ENCODE measurements around the gene PAXX. TPM values are rescaled to one million over a fixed set of nuclear protein-coding genes. Genes with fewer than 3 reads are reported as not detected.
"Not testable (repeated sequence)": the region's sequence is repeated elsewhere in the genome, so short reads cannot be mapped to it uniquely, and the experiment has no call there.

The PAXX gene
- total RNA-seq, 5 donors from 2014 or later (not counting 1 experiment from before 2014, with no cell fraction given) = 81.3 to 173 (median 127) TPM

DNA sequence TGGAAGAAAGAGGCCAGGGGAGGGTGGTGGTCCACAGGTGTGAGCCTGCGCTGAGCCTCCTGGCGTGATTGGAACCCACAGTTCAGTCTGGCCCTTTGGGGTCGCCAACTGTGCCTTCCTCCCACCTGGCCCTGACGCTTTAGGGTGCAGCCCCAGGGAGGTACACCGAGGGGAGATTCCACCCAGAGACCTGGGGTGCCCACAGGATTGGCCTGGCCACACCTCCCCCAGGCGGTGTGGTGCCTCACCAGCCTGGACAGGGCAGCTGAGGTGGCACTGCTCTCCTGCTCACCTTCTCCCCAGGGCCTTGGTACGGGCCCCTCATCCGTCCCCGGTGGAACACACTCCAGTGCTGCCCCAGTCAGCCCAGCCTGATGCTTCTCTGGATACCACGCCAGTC, 5.1 kb downstream of the PAXX start:
- Mint-ChIP-seq H3K36me3 (peaks cover 3% of the 10 kb centered on the region), H3K27ac (peak overlapping the region; percentile 91 to 95), H3K4me1 (peaks cover 25 to 49% (median 47%) of the 10 kb centered on the region in 3 donors), H3K27me3 (peaks cover 0 to 4% of the 10 kb centered on the region in 2 donors), H3K4me3 (peak overlapping the region; percentile 64 to 76 (median 72)), H3K9me3 (no peaks in the 10 kb centered on the region)
- DNase-seq (peak in 1 of 35 experiments; percentile 35), ATAC-seq (replicated peaks in 1 of 4) (no peak)
- ChIA-PET CTCF (interaction anchor here in 1 of 2 donors (1.6 kb wide), 1 partner anchor 155 kb away, joined by 3 read pairs; the partner anchor contains the start of gene AJM1), POLR2A (no interaction called here)
- Histone ChIP-seq H3K36me3 (ENCODE audit: control insufficient read depth in 2 of 2, extremely low read depth in 1 of 2, insufficient read depth in 1 of 2, low read length in 1 of 2) (peaks cover 4 to 13% of the 10 kb centered on the region in 2 donors), H3K4me1 (ENCODE audit: control insufficient read depth in 1 of 2, extremely low read depth in 1 of 2, insufficient read depth in 2 of 2, low read length in 2 of 2) (peaks cover 22 to 89% of the 10 kb centered on the region in 2 experiments), H3K27ac (ENCODE audit: low read length) (peak overlapping the region; percentile 80), H3K4me3 (ENCODE audit: control insufficient read depth in 1 of 2, extremely low read depth in 1 of 2, low read length in 1 of 2) (peak overlapping the region in 1 of 2 donors; percentile 40), H3K27me3 (replicated peaks in 1 of 2; ENCODE audit: control insufficient read depth in 2 of 2, extremely low read depth in 1 of 2, insufficient read depth in 2 of 2, low read length in 1 of 2) (peaks cover 0 to 33% of the 10 kb centered on the region in 2 experiments), H3K9me3 (no peaks in the 10 kb centered on the region)
- WGBS (ENCODE audit: insufficient coverage) = 58% methylated on average over 10 of the region's 10 CpGs

DNA sequence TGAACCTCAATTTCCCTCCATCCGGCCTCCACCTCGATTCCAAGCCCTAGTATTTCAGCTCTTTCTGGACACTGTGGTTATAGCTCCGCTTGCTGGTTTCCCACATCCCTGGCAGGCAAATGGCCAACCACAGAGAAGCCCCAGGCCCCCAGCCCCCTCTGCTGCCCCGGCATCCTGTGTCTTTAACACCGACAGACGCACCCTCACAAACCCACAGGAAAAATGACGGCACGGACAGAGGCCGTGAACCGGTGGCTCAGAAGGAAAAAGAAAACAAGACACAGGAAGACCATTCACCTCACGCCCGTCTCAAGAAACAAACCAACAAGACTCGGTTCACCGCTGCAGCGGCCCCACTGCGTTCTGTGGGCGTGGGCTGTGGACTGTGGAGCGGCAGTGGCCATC, 5.6 kb downstream of the PAXX start:
- Histone ChIP-seq H3K4me1 (ENCODE audit: control insufficient read depth in 1 of 2, extremely low read depth in 1 of 2, insufficient read depth in 2 of 2, low read length in 2 of 2) (peaks cover 22 to 84% of the 10 kb centered on the region in 2 experiments), H3K27ac (ENCODE audit: low read length) (peak overlapping the region; percentile 80), H3K4me3 (ENCODE audit: control insufficient read depth in 1 of 2, extremely low read depth in 1 of 2, low read length in 1 of 2) (peak overlapping the region in 1 of 2 donors; percentile 40), H3K9me3 (no peaks in the 10 kb centered on the region), H3K36me3 (ENCODE audit: control insufficient read depth in 2 of 2, extremely low read depth in 1 of 2, insufficient read depth in 1 of 2, low read length in 1 of 2) (peaks cover 4 to 13% of the 10 kb centered on the region in 2 donors), H3K27me3 (replicated peaks in 1 of 2; ENCODE audit: control insufficient read depth in 2 of 2, extremely low read depth in 1 of 2, insufficient read depth in 2 of 2, low read length in 1 of 2) (peaks cover 0 to 33% of the 10 kb centered on the region in 2 experiments)
- H3K4me3 Mint-ChIP-seq = peak overlapping the region; percentile 64 to 76 (median 72)
- H3K36me3 Mint-ChIP-seq = peaks cover 3% of the 10 kb centered on the region
- WGBS (ENCODE audit: insufficient coverage) = 8% methylated on average over 17 of the region's 18 CpGs
- H3K27ac Mint-ChIP-seq = peak overlapping the region; percentile 91 to 95
- DNase-seq (peak in 23 of 35 experiments; percentile 6 to 66 (median 37)), ATAC-seq (replicated peaks in 1 of 4) (peak in 2 of 4 experiments; percentile 10)
- peaks cover 0 to 4% of the 10 kb centered on the region in 2 donors for H3K27me3 Mint-ChIP-seq
- ChIA-PET CTCF (no interaction called here), POLR2A (no interaction called here)
- peaks cover 25 to 48% (median 47%) of the 10 kb centered on the region in 3 donors for H3K4me1 Mint-ChIP-seq
- no peaks in the 10 kb centered on the region for H3K9me3 Mint-ChIP-seq

DNA sequence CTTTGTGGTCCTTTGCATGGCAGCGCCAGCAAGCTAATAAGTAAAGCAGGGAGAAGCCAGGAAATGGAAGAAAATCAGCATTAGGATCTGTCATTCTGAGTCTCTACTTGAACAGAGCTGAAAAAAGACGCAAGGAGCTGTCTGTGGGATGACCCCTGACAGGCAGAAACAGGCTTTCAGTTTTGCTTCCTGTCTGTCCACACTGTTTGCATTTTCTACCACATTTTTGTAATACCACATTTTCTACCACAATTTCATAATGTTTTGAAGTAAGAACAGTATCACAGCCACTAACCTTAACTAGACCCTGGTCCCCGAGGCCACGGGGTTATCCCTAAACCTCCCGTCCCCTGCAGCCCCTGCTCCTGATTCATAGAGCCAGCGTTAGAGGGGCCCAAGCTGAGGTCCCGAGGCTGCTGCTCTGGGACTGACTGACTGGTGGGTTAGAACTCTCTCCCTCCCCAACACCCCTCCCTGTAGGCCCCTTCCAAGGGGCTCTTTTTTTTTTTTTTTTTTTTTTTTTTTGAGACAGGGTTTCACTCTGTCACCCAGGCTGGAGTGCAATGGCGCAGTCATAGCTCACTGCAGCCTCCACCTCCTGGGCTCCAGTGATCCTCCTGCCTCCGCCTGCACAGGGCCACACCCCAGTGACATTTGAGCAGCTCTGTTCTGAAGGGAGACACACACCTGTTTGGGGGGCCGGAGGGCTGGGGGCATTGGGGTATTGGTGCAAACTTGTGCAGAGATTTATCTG, 8.1 kb downstream of the PAXX start:
- Mint-ChIP-seq H3K4me3 (peak overlapping the region; percentile 7 to 28 (median 25)), H3K27ac (peak overlapping the region; percentile 84 to 93), H3K4me1 (peaks cover 26 to 40% (median 36%) of the 10 kb centered on the region in 3 donors), H3K27me3 (peaks cover 0 to 4% of the 10 kb centered on the region in 2 donors), H3K9me3 (no peaks in the 10 kb centered on the region), H3K36me3 (no peaks in the 10 kb centered on the region)
- Histone ChIP-seq H3K4me1 (ENCODE audit: control insufficient read depth in 1 of 2, extremely low read depth in 1 of 2, insufficient read depth in 2 of 2, low read length in 2 of 2) (peaks cover 13 to 64% of the 10 kb centered on the region in 2 experiments), H3K4me3 (ENCODE audit: control insufficient read depth in 1 of 2, extremely low read depth in 1 of 2, low read length in 1 of 2) (no peak overlapping the region), H3K27ac (ENCODE audit: low read length) (peak overlapping the region; percentile 59), H3K9me3 (no peaks in the 10 kb centered on the region), H3K27me3 (replicated peaks in 1 of 2; ENCODE audit: control insufficient read depth in 2 of 2, extremely low read depth in 1 of 2, insufficient read depth in 2 of 2, low read length in 1 of 2) (peaks cover 0 to 33% of the 10 kb centered on the region in 2 experiments), H3K36me3 (ENCODE audit: control insufficient read depth in 2 of 2, extremely low read depth in 1 of 2, insufficient read depth in 1 of 2, low read length in 1 of 2) (no peaks in the 10 kb centered on the region)
- 23% methylated on average over 5 of the region's 10 CpGs for WGBS (ENCODE audit: insufficient coverage)
- CTCF ChIA-PET = interaction anchor here in 1 of 2 donors (1.1 kb wide), 1 partner anchor 29 kb away, joined by 3 read pairs; no protein-coding TSS in a partner anchor
- peak in 3 of 4 experiments; percentile 13 to 35 (median 18) for ATAC-seq (replicated peaks in 1 of 4)
- peak in 7 of 35 experiments; percentile 15 to 63 (median 21) for DNase-seq
- POLR2A ChIA-PET = no interaction called here

DNA sequence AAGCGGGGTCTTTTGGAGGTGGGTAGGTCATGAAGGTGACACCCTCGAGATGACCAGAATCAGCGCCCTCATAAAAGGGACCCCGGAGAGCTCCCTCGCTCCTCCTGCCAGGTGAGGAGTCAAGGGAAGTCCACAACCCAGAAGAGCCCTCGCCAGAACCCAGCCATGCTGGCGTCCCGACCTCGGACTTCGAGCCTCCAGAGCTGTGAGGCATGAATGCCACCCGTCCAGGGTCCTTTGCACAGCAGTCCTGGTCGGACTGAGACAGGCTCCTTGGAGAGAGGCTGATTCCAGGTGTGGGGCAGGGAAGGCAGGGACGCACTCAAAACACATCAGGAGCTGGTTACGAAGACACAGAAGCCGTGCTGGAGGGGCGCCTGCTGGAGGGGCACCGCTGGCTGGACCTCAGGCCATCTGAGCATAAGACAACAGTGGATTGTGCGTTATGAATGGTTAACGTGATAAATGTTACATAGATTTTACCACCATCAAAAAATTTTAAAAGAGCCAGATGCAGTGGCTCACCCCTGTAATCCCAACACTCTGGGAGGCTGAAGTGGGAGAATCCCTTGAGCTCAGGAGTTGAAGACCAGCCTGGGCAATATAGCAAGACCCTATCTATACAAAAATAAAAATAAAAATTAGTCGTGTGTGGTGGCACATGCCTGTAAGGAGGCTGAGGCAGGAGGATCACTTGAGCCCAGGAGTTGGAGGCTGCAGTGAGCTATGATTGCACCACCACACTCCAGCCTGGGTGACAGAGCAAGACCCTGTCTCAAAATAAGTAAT, 9.8 kb downstream of the PAXX start:
- DNase-seq = no peak
- Histone ChIP-seq H3K36me3 (ENCODE audit: control insufficient read depth in 2 of 2, extremely low read depth in 1 of 2, insufficient read depth in 1 of 2, low read length in 1 of 2) (no peaks in the 10 kb centered on the region), H3K4me1 (ENCODE audit: control insufficient read depth in 1 of 2, extremely low read depth in 1 of 2, insufficient read depth in 2 of 2, low read length in 2 of 2) (peaks cover 5 to 58% of the 10 kb centered on the region in 2 experiments), H3K9me3 (no peaks in the 10 kb centered on the region), H3K27me3 (replicated peaks in 1 of 2; ENCODE audit: control insufficient read depth in 2 of 2, extremely low read depth in 1 of 2, insufficient read depth in 2 of 2, low read length in 1 of 2) (peaks cover 0 to 20% of the 10 kb centered on the region in 2 experiments), H3K27ac (ENCODE audit: low read length) (no peak overlapping the region), H3K4me3 (ENCODE audit: control insufficient read depth in 1 of 2, extremely low read depth in 1 of 2, low read length in 1 of 2) (no peak overlapping the region)
- H3K9me3 Mint-ChIP-seq = no peaks in the 10 kb centered on the region
- POLR2A ChIA-PET = no interaction called here
- CTCF ChIA-PET = no interaction called here
- H3K36me3 Mint-ChIP-seq = no peaks in the 10 kb centered on the region
- WGBS (ENCODE audit: insufficient coverage) = 84% methylated on average over 7 of the region's 20 CpGs
- H3K27me3 Mint-ChIP-seq = peaks cover 0 to 4% of the 10 kb centered on the region in 2 donors
- H3K4me3 Mint-ChIP-seq = no peak overlapping the region
- peaks cover 18 to 32% (median 28%) of the 10 kb centered on the region in 3 donors for H3K4me1 Mint-ChIP-seq
- no peak overlapping the region for H3K27ac Mint-ChIP-seq
- no peak for ATAC-seq (replicated peaks in 1 of 4)

DNA sequence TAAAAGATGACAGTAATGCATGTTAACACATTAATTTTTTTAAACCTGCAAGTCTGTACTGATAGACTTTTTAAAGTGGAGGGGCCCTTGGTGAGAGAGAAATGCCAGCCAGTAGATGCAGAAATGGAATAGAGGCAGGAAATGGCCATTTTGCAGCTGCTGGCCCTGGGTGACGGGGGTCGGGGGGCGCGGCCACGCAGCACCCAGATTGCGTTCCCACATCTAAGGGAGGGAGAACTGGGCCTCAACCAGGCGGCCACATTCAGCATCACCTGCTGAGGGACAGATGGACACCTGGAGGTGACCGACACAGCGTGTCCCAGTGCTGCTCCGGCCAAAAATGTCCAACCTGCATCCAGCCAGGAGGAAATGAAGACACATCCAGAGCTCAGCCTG, 10.4 kb downstream of the PAXX start:
- ChIA-PET CTCF (no interaction called here), POLR2A (no interaction called here)
- Mint-ChIP-seq H3K27ac (no peak overlapping the region), H3K4me1 (peaks cover 14 to 29% (median 24%) of the 10 kb centered on the region in 3 donors), H3K36me3 (no peaks in the 10 kb centered on the region), H3K4me3 (no peak overlapping the region), H3K9me3 (no peaks in the 10 kb centered on the region), H3K27me3 (peaks cover 0 to 4% of the 10 kb centered on the region in 2 donors)
- Histone ChIP-seq H3K27ac (ENCODE audit: low read length) (no peak overlapping the region), H3K4me1 (ENCODE audit: control insufficient read depth in 1 of 2, extremely low read depth in 1 of 2, insufficient read depth in 2 of 2, low read length in 2 of 2) (peaks cover 1 to 52% of the 10 kb centered on the region in 2 experiments), H3K27me3 (replicated peaks in 1 of 2; ENCODE audit: control insufficient read depth in 2 of 2, extremely low read depth in 1 of 2, insufficient read depth in 2 of 2, low read length in 1 of 2) (peaks cover 0 to 15% of the 10 kb centered on the region in 2 experiments), H3K4me3 (ENCODE audit: control insufficient read depth in 1 of 2, extremely low read depth in 1 of 2, low read length in 1 of 2) (no peak overlapping the region), H3K9me3 (no peaks in the 10 kb centered on the region), H3K36me3 (ENCODE audit: control insufficient read depth in 2 of 2, extremely low read depth in 1 of 2, insufficient read depth in 1 of 2, low read length in 1 of 2) (no peaks in the 10 kb centered on the region)
- no peak for ATAC-seq (replicated peaks in 1 of 4)
- 88% methylated on average over 10 of the region's 10 CpGs for WGBS (ENCODE audit: insufficient coverage)
- DNase-seq = no peak

DNA sequence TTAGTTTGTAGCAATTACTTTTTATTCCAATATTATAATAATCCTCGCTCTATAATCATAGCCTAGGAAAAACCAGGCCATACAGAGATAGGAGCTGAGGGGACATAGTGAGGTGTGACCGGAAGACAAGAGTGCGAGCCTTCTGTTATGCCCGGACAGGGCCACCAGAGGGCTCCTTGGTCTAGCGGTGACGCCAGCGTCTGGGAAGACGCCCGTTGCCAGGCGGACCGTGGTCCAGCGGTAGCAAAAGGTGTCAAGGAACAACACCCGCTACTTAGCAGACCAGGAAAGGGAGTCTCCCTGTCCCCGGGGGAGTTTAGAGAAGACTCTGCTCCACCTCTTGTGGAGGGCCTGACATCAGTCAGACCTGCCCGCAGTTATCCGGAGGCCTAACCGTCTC, 12.1 kb downstream of the PAXX start:
- H3K4me1 ChIP-seq (ENCODE audit: control insufficient read depth in 1 of 2, extremely low read depth in 1 of 2, insufficient read depth in 2 of 2, low read length in 2 of 2) = peaks cover 0 to 36% of the 10 kb centered on the region in 2 experiments
- DNase-seq = peak in 1 of 35 experiments; percentile 13
- H3K4me3 Mint-ChIP-seq; CTCF ChIA-PET; H3K27ac Mint-ChIP-seq; H3K9me3 ChIP-seq; H3K9me3 Mint-ChIP-seq; POLR2A ChIA-PET; H3K27me3 Mint-ChIP-seq; ATAC-seq (replicated peaks in 1 of 4); H3K4me3 ChIP-seq (ENCODE audit: control insufficient read depth in 1 of 2, extremely low read depth in 1 of 2, low read length in 1 of 2); H3K36me3 ChIP-seq (ENCODE audit: control insufficient read depth in 2 of 2, extremely low read depth in 1 of 2, insufficient read depth in 1 of 2, low read length in 1 of 2); H3K27me3 ChIP-seq (replicated peaks in 1 of 2; ENCODE audit: control insufficient read depth in 2 of 2, extremely low read depth in 1 of 2, insufficient read depth in 2 of 2, low read length in 1 of 2); H3K27ac ChIP-seq (ENCODE audit: low read length); H3K36me3 Mint-ChIP-seq: not testable (repeated sequence)
- WGBS (ENCODE audit: insufficient coverage) = 48% methylated on average over 3 of the region's 17 CpGs
- peaks cover 6 to 16% (median 9%) of the 10 kb centered on the region in 3 donors for H3K4me1 Mint-ChIP-seq
